HPDE6-E6E7 (cell line): Measurements from ENCODE around the gene MCF2L.

Experiments used
- DNase-seq: peaks from one replicate; pipeline ENCODE4 v3.0.0; 2011; ENCODE audit warnings: missing footprints; ENCODE audit errors: extremely low spot score

MCF2L gene

GRCh38 chr13:113125506-113126264 lies 156.7 kb downstream of the MCF2L start:
- no peak for DNase-seq

GRCh38 chr13:113126265-113127150 lies 157.5 kb downstream of the MCF2L start:
- DNase-seq: no peak

GRCh38 chr13:113129480-113129879 lies 160.5 kb downstream of the MCF2L start:
- DNase-seq: no peak

GRCh38 chr13:113129921-113130750 lies 161.1 kb downstream of the MCF2L start:
- no peak for DNase-seq

- DNase-seq: no peak
These were observed 166.3 kb downstream of the MCF2L start for GRCh38 chr13:113135281-113135760.

- DNase-seq: no peak
These were observed 168.8 kb downstream of the MCF2L start for GRCh38 chr13:113137691-113138298.

- no peak for DNase-seq
These were observed 170.0 kb downstream of the MCF2L start for GRCh38 chr13:113138792-113139551.

- no peak for DNase-seq
These were observed 170.6 kb downstream of the MCF2L start for GRCh38 chr13:113139577-113139976.

GRCh38 chr13:113140677-113141600 lies 171.9 kb downstream of the MCF2L start:
- no peak for DNase-seq

GRCh38 chr13:113141601-113141970 lies 172.6 kb downstream of the MCF2L start:
- DNase-seq: no peak

GRCh38 chr13:113142876-113143275 lies 173.9 kb downstream of the MCF2L start:
- DNase-seq: no peak

GRCh38 chr13:113143466-113144254 lies 174.6 kb downstream of the MCF2L start:
- no peak for DNase-seq

GRCh38 chr13:113144255-113144629 lies 175.2 kb downstream of the MCF2L start:
- no peak for DNase-seq

GRCh38 chr13:113145496-113145895 lies 176.5 kb downstream of the MCF2L start:
- DNase-seq: no peak

- DNase-seq: no peak
These were observed 177.0 kb downstream of the MCF2L start for GRCh38 chr13:113145911-113146598.

- no peak for DNase-seq
These were observed 177.7 kb downstream of the MCF2L start for GRCh38 chr13:113146750-113147149.

GRCh38 chr13:113147206-113147605 lies 178.2 kb downstream of the MCF2L start:
- no peak for DNase-seq

- no peak for DNase-seq
These were observed 179.4 kb downstream of the MCF2L start for GRCh38 chr13:113148407-113148806.
